Activated T-helper 1 cell treated with anti-CD3 and anti-CD28 coated beads, Interleukin-12 subunit alpha, Interleukin-12 subunit beta, Interleukin-2, Interleukin-4 antibody, amounts not matched to agents 30 ng/mL and 10 ng/mL and 1 ng/mL, durations not matched to agents 14 hours and 24 hours and 36 hours (primary cell): ENCODE data around the gene CCDC83. TPM values are rescaled to one million over a fixed set of nuclear protein-coding genes. Genes with fewer than 3 reads are reported as not detected.
"Not testable (repeated sequence)": the region's sequence is repeated elsewhere in the genome, so short reads cannot be mapped to it uniquely, and the experiment has no call there.

ENCODE experiments used
- DNase-seq: peaks from one replicate; pipeline ENCODE4 v3.0.0; 2021; ENCODE audit warnings: low spot score
- H3K27ac Mint-ChIP-seq: one replicate; pipeline ENCODE4 v1.8.0; 2021; ENCODE audit warnings: mild to moderate bottlenecking, mixed read lengths
- H3K27me3 Mint-ChIP-seq: one replicate; pipeline ENCODE4 v1.8.0; 2022; ENCODE audit warnings: mild to moderate bottlenecking, moderate library complexity, mixed read lengths; ENCODE audit not compliant: insufficient read depth
- H3K36me3 Mint-ChIP-seq: one replicate; pipeline ENCODE4 v1.8.0; 2021; ENCODE audit warnings: low read depth, mixed read lengths
- H3K4me1 Mint-ChIP-seq: one replicate; pipeline ENCODE4 v1.8.0; 2021; ENCODE audit warnings: low read depth, mixed read lengths
- H3K4me3 Mint-ChIP-seq: one replicate; pipeline ENCODE4 v1.8.0; 2021; ENCODE audit warnings: mild to moderate bottlenecking, moderate library complexity, mixed read lengths
- H3K9me3 Mint-ChIP-seq: one replicate; pipeline ENCODE4 v1.8.0; 2021; ENCODE audit warnings: mixed read lengths
- intact Hi-C: fragments of 100-400 bp; cut with micrococcal nuclease; formaldehyde crosslinking; loops from one replicate; pipeline ENCODE4 v1.15.1; 2024
- total RNA-seq: library from RNA; stranded (reverse); gene quantifications from 2 replicates; pipeline ENCODE4 v1.2.3, GENCODE V29; 2022

Gene CCDC83
- total RNA-seq, 1 donor from 2014 or later = not detected

- Mint-ChIP-seq H3K27ac (peak overlapping the region; percentile 34), H3K9me3 (no peaks in the 10 kb centered on the region), H3K4me3 (peak overlapping the region; percentile 23), H3K36me3 (peaks cover 10% of the 10 kb centered on the region), H3K4me1 (peaks cover 66% of the 10 kb centered on the region), H3K27me3 (no peaks in the 10 kb centered on the region)
- DNase-seq = no peak
- intact Hi-C loops = loop anchor here (1.0 to 5.0 kb wide), 6 partner anchors 12 to 464 kb away; partner anchors contain the start of gene SYTL2
These were observed 32.4 kb upstream of the CCDC83 start for GRCh38 chr11:85822814-85823213.

- Mint-ChIP-seq H3K9me3 (no peaks in the 10 kb centered on the region), H3K27me3 (no peaks in the 10 kb centered on the region)
These were observed 31.4 kb upstream of the CCDC83 start for GRCh38 chr11:85823816-85824215.

GRCh38 chr11:85825616-85826015 lies 29.6 kb upstream of the CCDC83 start:
- Mint-ChIP-seq H3K9me3 (no peaks in the 10 kb centered on the region), H3K27me3 (no peaks in the 10 kb centered on the region), H3K36me3 (peaks cover 10% of the 10 kb centered on the region), H3K27ac (no peak overlapping the region), H3K4me1 (peaks cover 78% of the 10 kb centered on the region), H3K4me3 (no peak overlapping the region)
- intact Hi-C loops = loop anchor here (5.0 kb wide), 3 partner anchors 767 to 1212 kb away; partner anchors contain the start of gene TMEM135
- no peak for DNase-seq

More at GRCh38 chr11:85823816-85824215, 31.4 kb upstream of the CCDC83 start:
- H3K36me3 Mint-ChIP-seq = peaks cover 10% of the 10 kb centered on the region
- H3K27ac Mint-ChIP-seq = peak overlapping the region; percentile 95
- peak; percentile 80 for DNase-seq
- intact Hi-C loops = loop anchor here (1.0 to 5.0 kb wide), 7 partner anchors 13 to 463 kb away; partner anchors contain the start of genes SYTL2 and TMEM126B
- H3K4me1 Mint-ChIP-seq = peaks cover 74% of the 10 kb centered on the region
- peak overlapping the region; percentile 66 for H3K4me3 Mint-ChIP-seq

- Mint-ChIP-seq H3K9me3 (no peaks in the 10 kb centered on the region), H3K27ac (peak overlapping the region; percentile 87), H3K36me3 (peaks cover 7% of the 10 kb centered on the region), H3K4me3 (peak overlapping the region; percentile 1), H3K27me3 (no peaks in the 10 kb centered on the region), H3K4me1 (peaks cover 74% of the 10 kb centered on the region)
- intact Hi-C loops = loop anchor here (5.0 kb wide), 3 partner anchors 766 to 1211 kb away; partner anchors contain the start of gene TMEM135
- DNase-seq = no peak
These were observed 28.9 kb upstream of the CCDC83 start for GRCh38 chr11:85826116-85826855.

GRCh38 chr11:85827748-85828639 lies 27.2 kb upstream of the CCDC83 start:
- H3K4me3 Mint-ChIP-seq = peak overlapping the region; percentile 59
- H3K4me1 Mint-ChIP-seq = peaks cover 57% of the 10 kb centered on the region
- intact Hi-C loops = loop anchor here (1.0 to 5.0 kb wide), 12 partner anchors 26 to 1209 kb away; partner anchors contain the start of genes CREBZF and TMEM135
- peaks cover 4% of the 10 kb centered on the region for H3K36me3 Mint-ChIP-seq
- H3K27me3 Mint-ChIP-seq = no peaks in the 10 kb centered on the region
- peak overlapping the region; percentile 87 for H3K27ac Mint-ChIP-seq
- no peaks in the 10 kb centered on the region for H3K9me3 Mint-ChIP-seq
- peak; percentile 47 for DNase-seq

- Mint-ChIP-seq H3K27ac (peak overlapping the region; percentile 32), H3K9me3 (no peaks in the 10 kb centered on the region), H3K36me3 (peaks cover 3% of the 10 kb centered on the region), H3K4me1 (peaks cover 52% of the 10 kb centered on the region), H3K4me3 (no peak overlapping the region), H3K27me3 (no peaks in the 10 kb centered on the region)
- no peak for DNase-seq
- intact Hi-C loops = loop anchor here (1.0 to 5.0 kb wide), 5 partner anchors 26 to 1209 kb away; partner anchors contain the start of gene TMEM135
These were observed 26.6 kb upstream of the CCDC83 start for GRCh38 chr11:85828640-85828978.

- intact Hi-C loops = loop anchor here (5.0 kb wide), 3 partner anchors 763 to 1208 kb away; partner anchors contain the start of gene TMEM135
- Mint-ChIP-seq H3K4me1 (peaks cover 46% of the 10 kb centered on the region), H3K36me3 (peaks cover 2% of the 10 kb centered on the region), H3K9me3 (no peaks in the 10 kb centered on the region), H3K4me3 (no peak overlapping the region), H3K27me3 (no peaks in the 10 kb centered on the region), H3K27ac (peak overlapping the region; percentile 22)
- DNase-seq = no peak
These were observed 26.0 kb upstream of the CCDC83 start for GRCh38 chr11:85829172-85829571.

GRCh38 chr11:85831050-85831449 lies 24.1 kb upstream of the CCDC83 start:
- no peak overlapping the region for H3K4me3 Mint-ChIP-seq
- DNase-seq = no peak
- intact Hi-C loops = no loop called here
- peaks cover 9% of the 10 kb centered on the region for H3K9me3 Mint-ChIP-seq
- no peaks in the 10 kb centered on the region for H3K27me3 Mint-ChIP-seq
- peaks cover 5% of the 10 kb centered on the region for H3K36me3 Mint-ChIP-seq
- no peak overlapping the region for H3K27ac Mint-ChIP-seq
- peaks cover 28% of the 10 kb centered on the region for H3K4me1 Mint-ChIP-seq

- intact Hi-C loops = no loop called here
- peaks cover 7% of the 10 kb centered on the region for H3K36me3 Mint-ChIP-seq
- H3K27ac Mint-ChIP-seq = no peak overlapping the region
- H3K27me3 Mint-ChIP-seq = no peaks in the 10 kb centered on the region
- no peak overlapping the region for H3K4me3 Mint-ChIP-seq
- H3K9me3 Mint-ChIP-seq = peaks cover 12% of the 10 kb centered on the region
- H3K4me1 Mint-ChIP-seq = no peaks in the 10 kb centered on the region
- DNase-seq = no peak
These were observed 19.9 kb upstream of the CCDC83 start for GRCh38 chr11:85835263-85835662.

- no peak for DNase-seq
- no peaks in the 10 kb centered on the region for H3K27me3 Mint-ChIP-seq
- peaks cover 7% of the 10 kb centered on the region for H3K36me3 Mint-ChIP-seq
- peaks cover 12% of the 10 kb centered on the region for H3K9me3 Mint-ChIP-seq
- intact Hi-C loops = no loop called here
- H3K4me3 Mint-ChIP-seq = no peak overlapping the region
- H3K27ac Mint-ChIP-seq = no peak overlapping the region
- peaks cover 2% of the 10 kb centered on the region for H3K4me1 Mint-ChIP-seq
These were observed 19.5 kb upstream of the CCDC83 start for GRCh38 chr11:85835729-85836128.

- intact Hi-C loops, H3K27ac Mint-ChIP-seq, DNase-seq, H3K36me3 Mint-ChIP-seq, H3K4me3 Mint-ChIP-seq, H3K27me3 Mint-ChIP-seq: not testable (repeated sequence)
- H3K4me1 Mint-ChIP-seq = peaks cover 17% of the 10 kb centered on the region
- H3K9me3 Mint-ChIP-seq = peaks cover 12% of the 10 kb centered on the region
These were observed 14.3 kb upstream of the CCDC83 start for GRCh38 chr11:85840932-85841331.

- no peak for DNase-seq
- intact Hi-C loops = no loop called here
- Mint-ChIP-seq H3K36me3 (peaks cover 12% of the 10 kb centered on the region), H3K27ac (no peak overlapping the region), H3K4me3 (no peak overlapping the region), H3K9me3 (peaks cover 15% of the 10 kb centered on the region), H3K4me1 (peaks cover 17% of the 10 kb centered on the region), H3K27me3 (no peaks in the 10 kb centered on the region)
These were observed 11.3 kb upstream of the CCDC83 start for GRCh38 chr11:85843929-85844328.
